ENCODE results near the gene RPS6KC1.
"Not testable (repeated sequence)": the region's sequence is repeated elsewhere in the genome, so short reads cannot be mapped to it uniquely, and the experiment has no call there.

RPS6KC1 gene

DNA sequence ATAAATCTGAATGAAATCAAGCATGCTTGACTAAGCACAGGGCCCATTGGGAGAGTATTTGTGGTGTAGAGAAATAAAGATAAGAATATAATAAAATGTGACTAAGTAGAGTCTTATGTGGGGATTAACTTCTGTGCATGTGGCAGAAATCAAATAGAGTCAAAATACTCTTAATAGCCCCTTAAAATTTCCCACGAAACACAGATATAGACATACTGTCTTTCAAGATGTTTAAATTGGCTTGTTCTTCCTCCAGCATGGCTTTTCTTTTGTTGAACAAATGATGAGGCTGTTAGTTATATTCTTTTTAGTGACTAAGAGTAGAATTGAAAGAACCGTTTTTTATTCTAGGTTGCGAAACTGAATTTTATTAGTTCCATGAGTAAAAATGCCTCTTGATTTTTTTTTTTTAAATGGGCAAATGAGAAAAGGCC lies 112.3 kb downstream of the RPS6KC1 start:
- DNase-seq = no peak

DNA sequence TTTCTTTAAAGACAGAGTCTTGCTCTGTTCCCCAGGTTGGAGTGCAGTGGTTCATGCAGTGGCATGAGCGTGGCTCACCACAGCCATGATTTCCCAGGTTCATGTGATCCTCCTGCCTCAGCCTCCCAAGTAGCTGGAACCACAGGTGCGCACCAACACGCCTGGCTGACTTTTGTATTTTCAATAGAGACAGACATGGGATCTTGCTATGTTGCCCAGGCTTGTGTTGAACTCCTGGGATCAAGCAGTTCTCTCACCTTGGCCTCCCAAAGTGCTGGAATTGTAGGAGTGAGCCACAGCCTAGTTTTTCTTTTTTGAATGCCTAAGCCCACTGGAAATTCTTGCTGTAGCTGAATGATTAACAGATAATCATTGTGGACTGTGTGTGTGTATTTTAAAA lies 113.5 kb downstream of the RPS6KC1 start:
- DNase-seq = no peak

- no peak for DNase-seq
These were observed 115.8 kb downstream of the RPS6KC1 start for GRCh38 chr1:213166852-213167251.

DNA sequence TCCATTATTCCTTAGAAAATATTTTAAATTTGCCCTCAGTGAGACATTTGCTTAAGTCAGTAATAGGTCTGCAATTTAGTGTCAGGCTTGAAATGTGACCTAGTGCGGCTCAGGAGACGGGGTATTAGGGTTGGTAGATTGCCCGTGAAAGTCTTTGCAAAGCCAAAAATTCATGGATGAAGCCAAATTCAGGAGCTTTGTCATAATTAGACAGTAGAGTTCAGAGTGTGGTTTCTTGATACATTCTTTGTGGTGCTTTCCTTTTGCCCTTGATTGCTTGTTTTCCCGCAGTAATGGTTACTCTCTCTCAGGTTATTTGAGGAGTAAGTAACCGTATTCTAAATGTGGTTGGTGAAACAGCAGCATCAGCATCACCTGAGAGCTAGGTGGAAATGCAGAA lies 120.7 kb downstream of the RPS6KC1 start:
- DNase-seq = no peak

- DNase-seq = no peak
These were observed 125.3 kb downstream of the RPS6KC1 start for GRCh38 chr1:213176341-213176740.

DNA sequence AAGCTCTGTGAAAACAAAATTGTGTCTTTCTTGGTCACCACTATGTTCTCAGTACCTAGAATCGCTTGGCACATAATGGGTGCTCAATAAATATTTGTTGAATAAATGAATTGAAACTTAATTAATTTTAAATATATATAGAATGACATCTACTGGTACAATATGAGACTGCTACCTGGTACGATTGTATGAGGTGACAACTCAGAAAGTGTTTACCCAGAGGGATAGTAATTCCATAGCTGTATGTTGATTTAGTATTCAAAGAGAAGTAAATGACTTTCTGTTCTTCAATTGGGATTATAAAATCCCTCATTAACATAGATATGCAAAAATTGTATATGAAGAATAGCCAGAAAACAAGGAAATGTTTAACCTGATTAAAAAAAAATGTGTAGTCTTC lies 128.7 kb downstream of the RPS6KC1 start:
- no peak for DNase-seq

- DNase-seq = no peak
These were observed 129.8 kb downstream of the RPS6KC1 start for GRCh38 chr1:213180833-213181232.

DNA sequence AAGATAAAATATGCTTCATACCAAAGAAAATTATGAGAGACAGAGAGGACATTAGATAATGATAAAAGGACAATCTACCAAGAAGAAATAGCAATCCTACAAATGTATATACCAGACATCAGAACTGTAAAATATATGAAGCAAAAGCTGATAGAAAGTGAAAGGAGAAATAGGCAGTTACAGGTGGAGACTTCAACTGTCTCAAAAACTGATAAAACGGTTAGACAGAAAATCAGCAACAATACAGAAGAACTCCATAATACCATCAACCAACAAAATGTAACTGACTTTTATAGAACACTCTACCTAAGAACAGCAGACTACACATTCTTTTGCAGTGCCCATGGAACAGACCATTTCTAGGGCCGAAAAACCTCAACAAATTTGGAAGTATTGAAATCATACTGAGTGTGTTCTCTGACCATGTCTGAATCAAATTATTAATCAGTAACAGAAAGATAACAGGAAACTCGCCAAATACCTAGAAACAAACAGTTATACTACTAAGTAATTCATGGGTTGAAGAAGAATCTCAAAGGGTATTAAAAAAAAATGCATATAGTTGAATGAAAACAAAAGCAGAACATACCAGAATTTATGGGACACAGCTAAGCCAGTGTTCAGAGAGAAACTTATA lies 132.1 kb downstream of the RPS6KC1 start:
- no peak for DNase-seq

- DNase-seq = no peak
These were observed 135.1 kb downstream of the RPS6KC1 start for GRCh38 chr1:213186168-213186567.

DNA sequence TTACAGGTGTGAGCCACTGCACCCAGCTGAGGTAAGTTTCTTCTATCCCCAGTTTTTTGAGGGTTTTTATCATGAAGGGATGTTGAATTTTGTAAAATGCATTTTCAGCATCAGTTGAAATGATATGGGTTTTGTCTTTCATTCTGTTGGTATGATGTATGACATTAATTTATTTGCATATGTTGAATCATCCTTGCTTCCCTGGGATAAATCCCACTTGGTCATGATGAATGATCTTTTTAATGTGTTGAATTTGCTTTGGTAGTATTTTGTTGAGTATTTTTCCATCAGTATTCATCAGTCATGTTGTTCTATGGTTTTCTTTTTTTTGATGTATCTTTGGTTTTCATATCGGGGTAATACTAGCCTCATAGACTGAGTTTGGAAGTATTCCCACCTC lies 141.0 kb downstream of the RPS6KC1 start:
- DNase-seq = no peak

- no peak for DNase-seq
These were observed 143.3 kb downstream of the RPS6KC1 start for GRCh38 chr1:213194383-213194782.

- no peak for DNase-seq
These were observed 143.8 kb downstream of the RPS6KC1 start for GRCh38 chr1:213194855-213195254.

GRCh38 chr1:213196328-213197054 lies 145.4 kb downstream of the RPS6KC1 start:
- DNase-seq = not testable (repeated sequence)

GRCh38 chr1:213200630-213201029 lies 149.6 kb downstream of the RPS6KC1 start:
- no peak for DNase-seq

DNA sequence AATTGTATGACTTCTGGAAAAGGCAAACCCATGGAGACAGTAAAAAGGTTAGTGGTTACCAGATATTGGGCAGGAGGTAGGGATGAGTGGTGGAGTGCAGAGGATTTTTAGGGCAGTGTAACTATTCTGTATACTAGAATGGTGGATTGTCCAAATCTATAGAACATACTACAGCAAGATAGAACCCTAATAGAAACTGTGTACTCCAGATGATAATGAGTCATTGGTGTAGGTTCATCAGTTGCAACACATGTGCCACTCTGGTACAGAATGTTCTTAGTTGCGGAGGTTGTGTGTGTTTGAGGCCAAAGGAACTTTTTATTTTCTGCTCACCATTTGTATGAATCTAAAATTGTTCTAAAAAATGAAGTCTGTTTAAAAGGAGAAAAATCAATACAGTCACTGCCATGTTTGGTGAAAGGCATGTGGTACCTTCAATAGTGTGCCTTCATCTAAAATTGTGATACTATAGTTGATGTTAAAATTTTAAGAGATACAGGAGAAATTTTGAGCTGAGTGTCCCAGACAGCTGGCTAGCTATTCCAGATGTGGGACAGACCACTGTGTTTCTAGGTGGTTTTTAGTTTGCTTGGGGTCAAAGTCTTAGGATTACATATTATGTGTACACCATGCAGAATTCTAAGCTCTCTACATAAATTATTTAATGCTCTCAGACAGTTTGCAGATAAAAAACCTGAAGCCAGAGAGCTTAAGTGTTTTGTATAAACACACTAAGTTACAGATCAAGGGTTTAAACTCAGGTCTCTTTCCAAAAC lies 150.5 kb downstream of the RPS6KC1 start:
- DNase-seq = no peak

DNA sequence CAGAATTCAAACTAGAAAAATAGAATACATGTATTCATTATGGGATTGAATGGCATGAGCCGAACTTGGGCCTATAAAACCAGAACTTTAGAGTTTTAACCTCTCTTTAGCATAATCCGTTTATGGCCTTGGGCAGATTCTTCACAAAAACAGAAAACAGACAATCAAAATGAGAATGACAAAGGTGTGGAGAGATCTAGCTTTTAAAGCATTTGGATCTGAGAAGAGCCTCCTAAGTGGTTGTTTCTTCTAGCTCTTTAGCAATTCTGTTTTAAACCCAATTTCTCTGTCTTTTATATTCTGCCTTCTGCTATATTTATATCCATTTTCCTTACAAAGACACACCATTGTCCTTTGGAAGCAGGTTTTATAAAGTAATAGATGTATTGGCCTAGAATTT lies 160.2 kb downstream of the RPS6KC1 start:
- DNase-seq = no peak

GRCh38 chr1:213219076-213219475 lies 168.0 kb downstream of the RPS6KC1 start:
- not testable (repeated sequence) for DNase-seq

DNA sequence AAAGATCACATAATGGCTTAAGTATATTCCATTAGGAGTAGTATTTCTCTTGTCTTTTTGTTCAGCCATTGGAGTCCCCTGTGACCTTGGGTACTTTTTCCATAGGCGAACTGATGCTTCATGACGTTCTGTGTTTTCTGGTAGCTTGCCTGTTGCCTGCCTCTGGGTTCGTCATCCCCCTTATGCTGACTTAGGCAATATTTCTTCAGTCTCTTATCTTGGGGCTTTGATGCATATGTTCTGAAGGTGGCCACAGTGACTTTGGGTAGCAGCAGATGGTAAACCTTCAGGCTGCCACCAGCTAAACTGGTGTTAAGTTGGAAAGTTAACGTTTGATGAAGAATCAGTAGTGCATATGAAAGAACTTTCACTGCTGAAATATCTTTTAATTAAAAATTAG lies 170.2 kb downstream of the RPS6KC1 start:
- no peak for DNase-seq

GRCh38 chr1:213227458-213227857 lies 176.4 kb downstream of the RPS6KC1 start:
- no peak for DNase-seq

DNA sequence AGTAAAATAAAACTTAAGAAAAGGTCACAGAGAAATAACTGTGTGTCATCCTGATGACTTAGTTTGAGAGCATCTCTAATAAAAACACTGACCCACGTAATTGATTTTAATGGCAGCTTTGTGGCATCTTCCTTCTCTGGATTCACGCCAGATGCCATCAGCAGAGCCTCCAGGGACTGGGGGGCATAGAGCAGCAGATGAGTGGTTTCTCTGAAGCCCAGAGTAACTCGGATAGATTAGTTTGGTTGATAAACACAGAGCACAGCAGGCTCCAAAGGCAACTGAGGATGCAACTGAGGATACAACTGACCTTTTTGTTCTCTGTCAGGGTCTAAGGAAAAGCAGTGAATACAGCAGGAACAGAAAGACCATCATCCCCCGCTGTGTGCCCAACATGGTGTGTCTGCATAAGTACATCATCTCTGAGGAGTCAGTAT lies 180.8 kb downstream of the RPS6KC1 start:
- DNase-seq = no peak

GRCh38 chr1:213242883-213243282 lies 191.8 kb downstream of the RPS6KC1 start:
- no peak for DNase-seq

DNA sequence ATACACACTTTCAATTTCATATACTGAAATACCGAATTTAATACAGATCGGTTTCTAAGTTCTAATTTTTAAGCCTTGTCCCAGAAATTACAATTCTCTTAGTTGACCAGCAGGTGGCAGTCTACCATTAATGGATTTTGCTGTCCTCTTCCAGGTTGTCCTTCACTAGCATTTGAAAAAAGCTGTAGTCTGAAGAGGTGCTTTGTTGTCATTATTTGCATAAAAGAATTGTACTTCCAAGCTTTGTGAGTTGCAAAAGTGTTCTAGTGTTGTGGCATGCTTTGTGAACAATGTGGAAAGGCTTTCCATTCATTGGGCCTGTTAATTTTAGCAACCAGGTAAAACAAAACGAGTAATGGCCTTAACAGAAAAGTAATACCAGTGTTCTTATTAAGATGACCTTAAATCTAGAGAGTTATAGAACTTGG lies 193.6 kb downstream of the RPS6KC1 start:
- DNase-seq = peak in 1 of 2 donors; percentile 43

- DNase-seq = no peak
These were observed 194.3 kb downstream of the RPS6KC1 start for GRCh38 chr1:213245260-213245910.

All from hippocampal formation (tissue), 2 donors.